ENCODE data around the gene GTF3C5.
"Not testable (repeated sequence)": the region's sequence is repeated elsewhere in the genome, so short reads cannot be mapped to it uniquely, and the experiment has no call there.

The GTF3C5 gene

DNA sequence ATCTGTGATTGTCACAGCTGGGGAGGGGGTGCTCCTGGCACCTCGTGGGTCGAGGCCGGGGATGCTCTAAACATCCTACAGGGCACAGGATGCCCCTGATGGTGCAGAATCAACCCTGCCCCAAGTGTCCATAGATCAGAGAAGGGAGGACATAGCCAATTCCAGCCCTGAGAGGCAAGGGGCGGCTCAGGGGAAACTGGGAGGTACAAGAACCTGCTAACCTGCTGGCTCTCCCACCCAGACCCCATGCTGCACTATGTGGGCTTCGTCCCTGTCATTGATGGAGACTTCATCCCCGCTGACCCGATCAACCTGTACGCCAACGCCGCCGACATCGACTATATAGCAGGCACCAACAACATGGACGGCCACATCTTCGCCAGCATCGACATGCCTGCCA lies 37.6 kb downstream of the GTF3C5 start:
- DNase-seq (ENCODE audit: low spot score) = not testable (repeated sequence)

- not testable (repeated sequence) for DNase-seq (ENCODE audit: low spot score)
Measured at GRCh38 chr9:133070500-133070961, 39.7 kb downstream of the GTF3C5 start.

DNA sequence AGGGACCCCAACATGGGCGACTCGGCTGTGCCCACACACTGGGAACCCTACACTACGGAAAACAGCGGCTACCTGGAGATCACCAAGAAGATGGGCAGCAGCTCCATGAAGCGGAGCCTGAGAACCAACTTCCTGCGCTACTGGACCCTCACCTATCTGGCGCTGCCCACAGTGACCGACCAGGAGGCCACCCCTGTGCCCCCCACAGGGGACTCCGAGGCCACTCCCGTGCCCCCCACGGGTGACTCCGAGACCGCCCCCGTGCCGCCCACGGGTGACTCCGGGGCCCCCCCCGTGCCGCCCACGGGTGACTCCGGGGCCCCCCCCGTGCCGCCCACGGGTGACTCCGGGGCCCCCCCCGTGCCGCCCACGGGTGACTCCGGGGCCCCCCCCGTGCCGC lies 40.2 kb downstream of the GTF3C5 start:
- not testable (repeated sequence) for DNase-seq (ENCODE audit: low spot score)

- DNase-seq (ENCODE audit: low spot score) = no peak
Measured at GRCh38 chr9:133071484-133072150, 40.8 kb downstream of the GTF3C5 start.

GRCh38 chr9:133072210-133072609 lies 41.4 kb downstream of the GTF3C5 start:
- DNase-seq (ENCODE audit: low spot score) = not testable (repeated sequence)

- no peak for DNase-seq (ENCODE audit: low spot score)
Measured at GRCh38 chr9:133073086-133074014, 42.6 kb downstream of the GTF3C5 start.

GRCh38 chr9:133074111-133074651 lies 43.4 kb downstream of the GTF3C5 start:
- no peak for DNase-seq (ENCODE audit: low spot score)

- DNase-seq (ENCODE audit: low spot score) = no peak
Measured at GRCh38 chr9:133075925-133076630, 45.3 kb downstream of the GTF3C5 start.

GRCh38 chr9:133076691-133077090 lies 45.9 kb downstream of the GTF3C5 start:
- DNase-seq (ENCODE audit: low spot score) = no peak

- DNase-seq (ENCODE audit: low spot score) = no peak
Measured at GRCh38 chr9:133078486-133078885, 47.7 kb downstream of the GTF3C5 start.

- DNase-seq (ENCODE audit: low spot score) = no peak
Measured at GRCh38 chr9:133080161-133080560, 49.4 kb downstream of the GTF3C5 start.

DNA sequence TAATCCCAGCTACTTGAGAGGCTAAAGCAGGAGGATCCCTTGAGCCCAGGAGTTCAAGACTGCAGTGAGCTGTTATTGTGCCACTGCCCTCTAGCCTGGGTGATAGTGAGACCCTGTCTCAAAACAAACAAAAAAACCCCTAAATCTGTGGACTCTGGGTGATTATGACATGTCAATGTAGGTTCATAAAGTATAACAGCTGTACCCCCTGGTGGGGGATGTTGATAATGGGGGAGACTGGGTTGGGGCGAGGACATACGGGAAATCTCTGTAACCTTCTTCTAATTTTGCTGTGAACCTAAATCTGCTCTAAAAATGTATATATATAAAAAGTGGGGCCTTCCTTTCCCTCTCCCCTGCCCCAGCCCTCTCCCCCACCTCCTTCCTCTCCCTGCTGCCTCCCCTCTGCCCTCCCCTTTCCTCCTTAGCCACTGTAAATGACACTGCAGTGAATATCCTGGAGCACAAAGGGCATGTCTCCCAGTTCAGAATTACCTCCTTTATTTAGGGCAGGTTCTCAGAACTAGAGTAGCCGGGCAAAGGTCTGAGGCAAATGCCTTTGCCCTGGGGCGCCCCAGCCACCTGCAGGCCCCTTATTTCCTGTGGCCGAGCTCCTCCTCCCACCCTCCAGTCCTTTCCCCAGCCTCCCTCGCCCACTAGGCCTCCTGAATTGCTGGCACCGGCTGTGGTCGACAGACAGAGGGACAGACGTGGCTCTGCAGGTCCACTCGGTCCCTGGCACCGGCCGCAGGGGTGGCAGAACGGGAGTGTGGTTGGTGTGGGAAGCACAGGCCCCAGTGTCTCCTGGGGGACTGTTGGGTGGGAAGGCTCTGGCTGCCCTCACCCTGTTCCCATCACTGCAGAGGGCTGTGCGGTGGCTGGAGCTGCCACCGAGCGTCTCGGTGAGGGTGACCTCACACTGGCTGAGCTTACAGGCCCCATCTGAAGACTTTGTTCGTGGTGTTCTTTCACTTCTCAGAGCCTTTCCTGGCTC lies 50.3 kb downstream of the GTF3C5 start:
- not testable (repeated sequence) for DNase-seq (ENCODE audit: low spot score)

DNA sequence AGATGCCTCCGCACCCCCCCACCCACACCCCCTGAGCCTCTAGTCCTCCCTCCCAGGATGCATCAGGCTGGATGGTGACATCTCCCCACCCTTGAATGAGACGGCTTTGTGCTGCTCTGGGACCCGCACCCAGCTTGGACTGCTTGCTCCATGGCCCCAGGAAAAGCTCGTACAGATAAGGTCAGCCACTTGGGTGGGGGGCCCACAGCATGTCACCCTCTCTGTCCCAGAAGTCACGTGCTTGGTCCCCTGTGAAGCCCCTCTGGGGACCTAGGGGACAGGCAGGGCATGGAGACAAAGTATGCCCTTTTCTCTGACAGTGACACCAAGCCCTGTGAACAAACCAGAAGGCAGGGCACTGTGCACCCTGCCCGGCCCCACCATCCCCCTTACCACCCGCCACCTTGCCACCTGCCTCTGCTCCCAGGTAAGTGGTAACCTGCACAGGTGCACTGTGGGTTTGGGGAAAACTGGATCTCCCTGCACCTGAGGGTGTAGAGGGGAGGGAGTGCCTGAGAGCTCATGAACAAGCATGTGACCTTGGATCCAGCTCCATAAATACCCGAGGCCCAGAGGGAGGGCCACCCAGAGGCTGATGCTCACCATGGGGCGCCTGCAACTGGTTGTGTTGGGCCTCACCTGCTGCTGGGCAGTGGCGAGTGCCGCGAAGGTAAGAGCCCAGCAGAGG lies 51.3 kb downstream of the GTF3C5 start:
- DNase-seq (ENCODE audit: low spot score) = not testable (repeated sequence)

DNA sequence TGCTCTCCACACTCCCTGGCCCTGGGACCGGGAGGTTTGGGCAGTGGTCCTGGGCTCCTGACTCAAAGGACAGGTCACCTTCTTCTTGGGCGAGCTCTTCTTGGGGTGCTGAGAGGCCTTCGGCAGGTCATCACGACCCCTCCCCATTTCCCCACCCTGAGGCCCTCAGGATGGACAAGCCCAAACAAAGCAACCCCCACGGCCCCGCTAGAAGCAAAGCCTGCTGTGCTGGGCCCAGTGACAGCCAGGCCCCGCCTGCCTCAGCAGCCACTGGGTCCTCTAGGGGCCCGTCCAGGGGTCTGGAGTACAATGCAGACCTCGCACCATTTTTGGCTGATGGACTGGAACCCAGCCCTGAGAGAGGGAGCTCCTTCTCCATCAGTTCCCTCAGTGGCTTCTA lies 52.9 kb downstream of the GTF3C5 start:
- not testable (repeated sequence) for DNase-seq (ENCODE audit: low spot score)

- DNase-seq (ENCODE audit: low spot score) = not testable (repeated sequence)
Measured at GRCh38 chr9:133086212-133086860, 55.5 kb downstream of the GTF3C5 start.

DNA sequence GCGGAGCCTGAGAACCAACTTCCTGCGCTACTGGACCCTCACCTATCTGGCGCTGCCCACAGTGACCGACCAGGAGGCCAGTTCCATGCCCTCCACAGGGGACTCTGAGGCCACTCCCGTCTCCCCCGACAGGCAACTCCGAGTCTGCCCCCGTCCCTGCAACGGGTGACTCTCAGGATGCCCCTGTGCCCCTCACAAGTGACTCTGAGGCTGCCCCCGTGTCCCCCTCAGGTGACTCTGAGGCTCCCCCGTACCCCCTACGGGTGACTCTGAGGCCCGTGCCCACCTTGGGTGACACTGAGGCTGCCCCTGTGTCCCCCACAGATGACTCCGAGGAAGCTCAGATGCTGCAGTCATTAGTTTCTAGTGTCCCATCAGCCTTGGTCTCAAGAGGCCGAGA lies 56.1 kb downstream of the GTF3C5 start:
- no peak for DNase-seq (ENCODE audit: low spot score)

DNA sequence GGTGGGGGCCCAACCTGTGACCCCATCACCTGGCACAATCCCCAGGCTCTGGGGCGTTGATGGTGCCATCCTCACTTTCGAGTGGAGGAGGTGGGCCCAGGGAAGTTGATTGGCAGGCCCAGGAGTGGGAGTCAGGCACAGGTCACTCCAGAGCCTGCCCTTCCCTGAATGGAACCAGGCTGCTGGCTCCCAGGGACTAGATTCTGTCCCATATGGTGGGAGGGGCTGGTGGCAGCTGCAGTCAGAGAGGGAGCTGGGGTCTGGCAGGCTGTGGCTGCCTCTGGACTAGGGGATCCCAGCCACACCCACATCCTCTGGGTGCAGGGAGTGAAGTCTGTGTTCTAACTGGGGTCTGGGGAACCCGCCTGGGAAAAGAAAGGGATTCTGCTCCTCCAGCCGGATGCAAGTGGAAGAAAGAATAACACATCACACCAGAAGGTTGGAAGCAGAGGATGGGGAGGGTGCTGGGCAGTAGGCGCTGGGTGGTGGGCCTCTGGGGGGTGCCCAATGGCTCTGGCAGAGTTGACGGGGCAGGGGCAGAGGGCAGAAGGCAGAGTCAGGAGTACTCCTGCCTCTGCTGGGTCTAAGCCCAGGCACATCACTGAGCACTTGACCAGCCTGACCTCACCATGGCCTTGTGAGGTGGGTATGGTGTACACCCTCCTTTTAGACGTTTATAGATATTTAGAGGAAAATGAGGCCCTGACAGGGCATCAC lies 56.8 kb downstream of the GTF3C5 start:
- DNase-seq (ENCODE audit: low spot score) = no peak

DNA sequence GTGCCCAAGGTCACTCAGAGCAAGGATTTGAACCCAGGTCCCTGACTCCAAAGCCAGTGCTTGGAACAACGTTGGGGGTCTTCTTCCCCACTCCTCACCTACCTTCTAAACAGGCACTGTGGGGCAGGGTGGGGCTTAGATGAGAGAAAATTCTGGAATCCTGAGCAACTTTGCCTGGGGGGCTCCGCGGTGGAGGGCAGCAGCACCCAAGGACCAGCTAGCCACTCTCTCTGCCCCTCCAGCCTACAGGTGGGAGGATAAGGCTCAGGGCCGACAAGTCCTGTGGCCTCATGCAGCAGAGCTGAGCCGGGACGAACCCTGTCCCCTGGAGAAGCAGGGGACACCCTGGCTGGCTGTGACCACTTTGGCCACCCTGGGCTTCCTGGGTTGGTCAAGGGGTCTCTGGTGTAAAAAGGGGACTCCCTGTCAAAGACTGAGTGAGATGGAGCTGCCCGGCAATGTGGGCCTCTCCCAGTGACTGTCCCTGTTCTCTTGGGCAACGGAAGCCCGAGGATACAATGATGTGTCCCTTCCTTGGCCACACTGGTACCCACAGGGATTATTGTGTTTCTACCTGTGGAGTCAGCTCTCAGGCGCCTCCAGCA lies 57.5 kb downstream of the GTF3C5 start:
- DNase-seq (ENCODE audit: low spot score) = no peak

- no peak for DNase-seq (ENCODE audit: low spot score)
Measured at GRCh38 chr9:133088756-133089155, 58.0 kb downstream of the GTF3C5 start.

Data from globus pallidus (tissue), 1 donor.